Small intestine (tissue), 7 donors: ENCODE data around the gene TMEM37. TPM values are rescaled to one million over a fixed set of nuclear protein-coding genes. Genes with fewer than 3 reads are reported as not detected.

Experiments used
- DNase-seq, 2 donors: peaks; one replicate each; pipeline versions ENCODE4 v3.0.0 to v3.0.0-alpha.2; 2013
- FAIRE-seq: peaks from 2 replicates; lab custom pipeline; 2012; peaks lifted over from hg19 to GRCh38; lab: Jason Lieb, UNC
- H3K27ac ChIP-seq, 3 donors: one replicate each; pipeline ENCODE4 v1.5.1; 2013; ENCODE audit warnings: low read length in 2 of 3, mild to moderate bottlenecking in 2 of 3, control low read depth in 1 of 3, inconsistent platforms in 1 of 3, low read depth in 1 of 3, moderate library complexity in 1 of 3
- H3K27me3 ChIP-seq, 3 donors: one replicate each; pipeline ENCODE4 v1.6.1; 2013; ENCODE audit warnings: low read length in 3 of 3, inconsistent platforms in 1 of 3; ENCODE audit not compliant: control insufficient read depth in 3 of 3, insufficient read depth in 3 of 3
- H3K36me3 ChIP-seq, 3 donors: one replicate each; pipeline ENCODE4 v1.6.1; 2013; ENCODE audit warnings: low read length in 3 of 3, inconsistent platforms in 1 of 3, low read depth in 1 of 3, mild to moderate bottlenecking in 1 of 3, moderate library complexity in 1 of 3; ENCODE audit not compliant: control insufficient read depth in 3 of 3, insufficient read depth in 2 of 3
- H3K4me1 ChIP-seq, 3 donors: one replicate each; pipeline ENCODE4 v1.6.1; 2013; ENCODE audit warnings: low read length in 2 of 3, inconsistent platforms in 1 of 3, low read depth in 1 of 3, mild to moderate bottlenecking in 1 of 3, moderate library complexity in 1 of 3; ENCODE audit not compliant: control insufficient read depth in 3 of 3, insufficient read depth in 2 of 3
- H3K4me3 ChIP-seq, 3 donors: one replicate each; pipeline ENCODE4 v1.5.1; 2013; ENCODE audit warnings: low read length in 3 of 3, control low read depth in 1 of 3, inconsistent platforms in 1 of 3, low read depth in 1 of 3, mild to moderate bottlenecking in 1 of 3, moderate library complexity in 1 of 3
- H3K9me3 ChIP-seq, 2 donors: one replicate each; pipeline ENCODE4 v1.6.1; 2013; ENCODE audit warnings: low read depth in 1 of 2, low read length in 1 of 2; ENCODE audit not compliant: control insufficient read depth in 2 of 2, insufficient read depth in 1 of 2
- WGBS, 3 donors: extraction: QIAGEN DNeasy Blood & Tissue Kit; methylation state at CpG; one replicate each; pipeline ENCODE4 v1.1.7; 2013; 5-methylcytosine and 5-hydroxymethylcytosine counted together
- polyA plus RNA-seq, 4 donors: library from polyadenylated mRNA; stranded (reverse) in 3 of 4; unstranded in 1 of 4; fragments of 200-250 nt in 3 of 4; fragments of 120-200 nt in 1 of 4; gene quantifications; one replicate each; pipeline versions ENCODE4 v1.2.1 to v1.2.3, GENCODE V29; 2013
- donor health status: healthy with polysubstance abuse.
- donor health status: control.
- donor health status: control.
- donor health status: Bipolar disorder and iron deficiency.
- donor health status: healthy.

TMEM37 gene
- polyA plus RNA-seq, 4 donors: 43.2 to 124 (median 84.3) TPM

- Histone ChIP-seq H3K27me3 (no peaks in the 10 kb centered on the region), H3K27ac (peak overlapping the region in 1 of 3 donors; percentile 13), H3K36me3 (peaks cover 0 to 80% (median 0%) of the 10 kb centered on the region in 3 donors), H3K4me1 (peaks cover 0 to 68% (median 0%) of the 10 kb centered on the region in 3 donors), H3K4me3 (no peak overlapping the region), H3K9me3 (no peaks in the 10 kb centered on the region)
- no peak for FAIRE-seq
- DNase-seq: no peak
- 81 to 87% (median 86%) methylated on average over 6 of the region's 6 CpGs for WGBS, 3 donors
Observed at GRCh38 chr2:119438726-119439284, 7.2 kb downstream of the TMEM37 start.

DNA sequence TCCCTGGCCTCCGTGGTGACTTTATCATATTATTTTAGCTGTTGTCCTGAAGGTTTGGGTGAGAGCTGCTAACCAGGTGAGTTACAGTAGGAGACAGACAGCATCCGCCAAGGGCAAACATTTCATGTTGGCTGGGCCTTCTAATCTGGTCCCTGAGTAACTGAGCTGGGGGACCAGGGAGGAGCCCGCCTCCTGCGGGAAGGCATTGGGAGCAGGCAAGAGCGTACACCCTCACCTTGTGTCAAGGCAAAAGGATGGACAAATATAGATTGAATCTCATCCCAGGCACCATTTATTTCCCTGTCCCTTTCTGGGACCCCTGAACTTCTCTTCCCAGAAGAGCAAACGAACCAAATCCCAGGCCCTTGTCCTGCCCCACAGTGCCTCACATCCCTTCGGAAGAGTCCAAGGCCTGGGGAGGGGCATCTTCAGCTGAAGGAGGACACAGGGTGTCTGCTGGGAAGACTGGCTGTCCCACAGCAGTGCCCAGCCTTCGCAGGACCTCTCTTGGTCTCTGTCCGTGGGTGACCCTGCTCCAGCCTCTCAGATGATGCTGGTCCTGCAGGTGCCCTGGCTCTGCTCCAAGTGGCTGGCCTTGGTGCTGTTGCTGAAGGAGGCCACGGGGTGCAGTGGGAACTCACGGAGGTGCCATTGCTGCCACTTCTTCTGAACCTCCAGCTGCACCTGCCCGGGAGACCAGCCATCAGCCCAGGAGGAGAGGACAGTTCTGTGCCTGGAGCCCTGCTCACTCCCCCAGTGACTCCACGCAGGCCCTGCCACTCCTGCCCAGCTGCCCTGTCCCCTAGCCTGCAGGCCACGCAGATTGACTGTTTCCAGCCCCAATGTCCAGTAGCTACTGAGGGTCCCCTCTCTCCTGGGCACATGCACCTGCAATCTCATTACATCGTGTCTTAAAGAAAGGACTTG lies 8.2 kb downstream of the TMEM37 start:
- Histone ChIP-seq H3K9me3 (peaks cover 0 to under 1% of the 10 kb centered on the region in 2 donors), H3K36me3 (peaks cover 0 to 75% (median 0%) of the 10 kb centered on the region in 3 donors), H3K4me3 (no peak overlapping the region), H3K4me1 (peaks cover 0 to 58% (median 0%) of the 10 kb centered on the region in 3 donors), H3K27ac (peak overlapping the region in 2 of 3 donors; percentile 13 to 21), H3K27me3 (no peaks in the 10 kb centered on the region)
- no peak for DNase-seq
- WGBS, 3 donors: 52 to 71% (median 58%) methylated on average over 15 of the region's 15 CpGs
- FAIRE-seq: no peak

DNA sequence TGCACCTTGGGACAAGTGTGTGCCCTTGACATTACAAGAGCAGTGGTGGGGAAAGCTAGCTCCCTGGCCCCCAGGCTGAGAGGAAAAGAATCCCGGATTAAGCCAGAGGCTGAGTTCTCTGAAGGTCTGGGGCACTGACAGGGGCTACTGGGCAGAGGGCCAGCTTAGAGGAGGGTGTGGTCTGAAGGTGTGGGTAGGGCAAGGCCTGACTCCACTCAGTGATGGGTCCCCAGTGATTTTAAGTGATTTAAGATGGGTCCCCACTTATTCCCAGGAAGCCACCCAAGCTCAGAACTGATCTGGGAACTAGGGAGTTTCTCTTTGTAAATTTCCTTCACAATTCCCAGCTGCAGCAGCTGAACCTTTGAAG lies 8.8 kb downstream of the TMEM37 start:
- Histone ChIP-seq H3K36me3 (peaks cover 0 to 76% (median 0%) of the 10 kb centered on the region in 3 donors), H3K9me3 (peaks cover 0 to 7% of the 10 kb centered on the region in 2 donors), H3K4me1 (peaks cover 0 to 52% (median 0%) of the 10 kb centered on the region in 3 donors), H3K4me3 (no peak overlapping the region), H3K27ac (peak overlapping the region in 2 of 3 donors; percentile 6 to 13), H3K27me3 (no peaks in the 10 kb centered on the region)
- FAIRE-seq: no peak
- DNase-seq: peak in 1 of 2 donors; percentile 60
- WGBS, 3 donors: 14 to 44% (median 44%) methylated on average over 1 of the region's 1 CpG

- FAIRE-seq (no peak), DNase-seq (no peak)
- Histone ChIP-seq H3K4me1 (peaks cover 0 to 48% (median 0%) of the 10 kb centered on the region in 3 donors), H3K27me3 (no peaks in the 10 kb centered on the region), H3K9me3 (peaks cover 0 to 7% of the 10 kb centered on the region in 2 donors), H3K36me3 (peaks cover 0 to 72% (median 0%) of the 10 kb centered on the region in 3 donors), H3K27ac (peak overlapping the region in 2 of 3 donors; percentile 6 to 13), H3K4me3 (no peak overlapping the region)
- WGBS, 3 donors: 75 to 85% (median 75%) methylated on average over 4 of the region's 4 CpGs
Observed at GRCh38 chr2:119440873-119441272, 9.2 kb downstream of the TMEM37 start.

GRCh38 chr2:119441376-119442225 lies 9.9 kb downstream of the TMEM37 start:
- DNase-seq: no peak
- H3K27ac ChIP-seq: peak overlapping the region in 1 of 3 donors; percentile 30
- no peak for FAIRE-seq

GRCh38 chr2:119442226-119442619 lies 10.6 kb downstream of the TMEM37 start:
- no peak overlapping the region for H3K27ac ChIP-seq
- no peak for FAIRE-seq

More at GRCh38 chr2:119441376-119442225, 9.9 kb downstream of the TMEM37 start:
- H3K4me3 ChIP-seq: no peak overlapping the region
- peaks cover 0 to 7% of the 10 kb centered on the region in 2 donors for H3K9me3 ChIP-seq
- 47 to 74% (median 58%) methylated on average over 8 of the region's 8 CpGs for WGBS, 3 donors
- peaks cover 0 to 71% (median 0%) of the 10 kb centered on the region in 3 donors for H3K36me3 ChIP-seq
- H3K4me1 ChIP-seq: peaks cover 0 to 46% (median 0%) of the 10 kb centered on the region in 3 donors
- H3K27me3 ChIP-seq: no peaks in the 10 kb centered on the region

GRCh38 chr2:119442850-119443249 lies 11.2 kb downstream of the TMEM37 start:
- DNase-seq (no peak), FAIRE-seq (no peak)
- Histone ChIP-seq H3K27ac (no peak overlapping the region), H3K4me1 (peaks cover 0 to 36% (median 0%) of the 10 kb centered on the region in 3 donors), H3K9me3 (peaks cover 0 to 7% of the 10 kb centered on the region in 2 donors), H3K4me3 (no peak overlapping the region), H3K27me3 (no peaks in the 10 kb centered on the region), H3K36me3 (peaks cover 0 to 65% (median 0%) of the 10 kb centered on the region in 3 donors)
- 89 to 91% (median 90%) methylated on average over 11 of the region's 11 CpGs for WGBS, 3 donors

More at GRCh38 chr2:119442226-119442619, 10.6 kb downstream of the TMEM37 start:
- Histone ChIP-seq H3K4me1 (peaks cover 0 to 42% (median 0%) of the 10 kb centered on the region in 3 donors), H3K27me3 (no peaks in the 10 kb centered on the region), H3K4me3 (no peak overlapping the region), H3K9me3 (peaks cover 0 to 7% of the 10 kb centered on the region in 2 donors), H3K36me3 (peaks cover 0 to 67% (median 0%) of the 10 kb centered on the region in 3 donors)
- DNase-seq: no peak
- 66 to 80% (median 74%) methylated on average over 7 of the region's 7 CpGs for WGBS, 3 donors
